Lower lobe of right lung (tissue), 2 donors: ENCODE measurements around the gene STXBP5. TPM values are rescaled to one million over a fixed set of nuclear protein-coding genes. Genes with fewer than 3 reads are reported as not detected.

Experiments
- ATAC-seq, 2 donors: fragments of 200-7000 bp; cut with Tn5 transposase; one replicate each; pipeline ENCODE4 v1.9.1; 2020 to 2022; ENCODE audit warnings: mild to moderate bottlenecking in 2 of 2, moderate library complexity in 2 of 2
- DNase-seq: peaks from one replicate; pipeline ENCODE4 v3.0.0-alpha.2; 2020
- H3K27ac ChIP-seq: fragments of 200-600 bp; one replicate; pipeline ENCODE4 v1.8.0; 2022
- H3K27me3 ChIP-seq: fragments of 200-600 bp; one replicate; pipeline ENCODE4 v1.8.0; 2022; ENCODE audit warnings: low read depth
- H3K36me3 ChIP-seq: fragments of 200-600 bp; one replicate; pipeline ENCODE4 v1.8.0; 2022; ENCODE audit warnings: mild to moderate bottlenecking
- H3K4me1 ChIP-seq: fragments of 200-600 bp; one replicate; pipeline ENCODE4 v1.8.0; 2022
- H3K4me3 ChIP-seq: fragments of 200-600 bp; one replicate; pipeline ENCODE4 v1.8.0; 2022; ENCODE audit warnings: mild to moderate bottlenecking
- H3K9me3 ChIP-seq: fragments of 200-600 bp; one replicate; pipeline ENCODE4 v1.8.0; 2022
- intact Hi-C: fragments of 100-400 bp; cut with DNase I; formaldehyde crosslinking; loops from one replicate; pipeline ENCODE4 v1.11.0; 2022
- total RNA-seq: library from RNA; stranded (reverse); fragmentation: NEBNext Ultra II Directional; extraction: Animal tissue kit (Norgen Biotek cat#: 25700); gene quantifications from one replicate; pipeline ENCODE4 v1.2.1, GENCODE V29; 2021
- TF ChIP-seq, protein P1 (sequence below): fragments of 200-600 bp; IDR thresholded peaks from one replicate; pipeline ENCODE4 v1.8.0; 2022; ENCODE audit warnings: antibody characterized with exemption, mild to moderate bottlenecking
- donor health status: DM: no; HTN: yes; CAD: no; lungs with severe emphysema.

STXBP5 gene
- total RNA-seq, 1 donor from 2014 or later = 21.2 TPM

DNA sequence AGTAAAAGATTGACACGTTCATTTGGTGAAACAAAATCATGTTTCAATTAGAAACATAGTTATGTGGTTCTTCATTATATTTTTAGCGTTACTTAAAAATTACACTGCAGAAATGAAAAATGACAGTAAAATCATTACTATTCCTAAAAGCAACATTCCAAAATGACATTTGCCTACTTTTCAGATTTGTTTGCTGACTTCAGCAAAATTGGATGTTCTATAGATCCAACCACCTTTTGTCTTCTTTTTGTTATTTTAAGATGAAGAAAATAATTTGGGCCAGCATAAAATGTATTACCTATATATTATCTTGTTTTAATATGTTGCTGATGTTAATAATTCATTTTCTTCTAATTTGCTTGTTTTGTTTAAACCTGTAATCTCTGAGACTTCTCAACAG is 30.5 kb downstream of the STXBP5 start:
- Histone ChIP-seq H3K4me1 (no peaks in the 10 kb centered on the region), H3K27ac (no peak overlapping the region), H3K4me3 (no peak overlapping the region), H3K27me3 (no peaks in the 10 kb centered on the region), H3K9me3 (no peaks in the 10 kb centered on the region), H3K36me3 (no peaks in the 10 kb centered on the region)
- no peak for ATAC-seq
- intact Hi-C loops = no loop called here
- DNase-seq = no peak
- TF ChIP-seq, protein P1, sequence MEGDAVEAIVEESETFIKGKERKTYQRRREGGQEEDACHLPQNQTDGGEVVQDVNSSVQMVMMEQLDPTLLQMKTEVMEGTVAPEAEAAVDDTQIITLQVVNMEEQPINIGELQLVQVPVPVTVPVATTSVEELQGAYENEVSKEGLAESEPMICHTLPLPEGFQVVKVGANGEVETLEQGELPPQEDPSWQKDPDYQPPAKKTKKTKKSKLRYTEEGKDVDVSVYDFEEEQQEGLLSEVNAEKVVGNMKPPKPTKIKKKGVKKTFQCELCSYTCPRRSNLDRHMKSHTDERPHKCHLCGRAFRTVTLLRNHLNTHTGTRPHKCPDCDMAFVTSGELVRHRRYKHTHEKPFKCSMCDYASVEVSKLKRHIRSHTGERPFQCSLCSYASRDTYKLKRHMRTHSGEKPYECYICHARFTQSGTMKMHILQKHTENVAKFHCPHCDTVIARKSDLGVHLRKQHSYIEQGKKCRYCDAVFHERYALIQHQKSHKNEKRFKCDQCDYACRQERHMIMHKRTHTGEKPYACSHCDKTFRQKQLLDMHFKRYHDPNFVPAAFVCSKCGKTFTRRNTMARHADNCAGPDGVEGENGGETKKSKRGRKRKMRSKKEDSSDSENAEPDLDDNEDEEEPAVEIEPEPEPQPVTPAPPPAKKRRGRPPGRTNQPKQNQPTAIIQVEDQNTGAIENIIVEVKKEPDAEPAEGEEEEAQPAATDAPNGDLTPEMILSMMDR = no peak

DNA sequence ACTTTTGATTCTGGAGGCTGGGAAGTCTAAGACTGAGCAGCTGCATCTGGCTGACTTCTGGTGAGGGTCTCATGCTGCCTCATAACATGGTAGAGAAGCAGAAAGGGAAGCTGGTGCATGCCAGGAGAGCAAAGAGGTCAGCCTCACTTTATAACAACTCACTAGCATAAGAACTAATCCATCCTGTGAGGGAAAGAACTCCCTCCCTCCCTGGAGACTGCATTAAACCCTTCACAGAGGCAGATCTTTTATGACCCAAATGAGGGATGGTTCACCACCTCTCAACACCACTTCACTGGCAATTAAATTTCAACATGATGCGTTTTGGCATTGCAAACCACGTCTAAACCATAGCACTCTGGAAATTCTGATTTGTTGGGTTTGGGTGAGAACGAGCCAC is 33.9 kb downstream of the STXBP5 start:
- Histone ChIP-seq H3K9me3 (no peaks in the 10 kb centered on the region), H3K4me1 (no peaks in the 10 kb centered on the region), H3K36me3 (peaks cover 19% of the 10 kb centered on the region), H3K27ac (no peak overlapping the region), H3K27me3 (no peaks in the 10 kb centered on the region), H3K4me3 (no peak overlapping the region)
- ATAC-seq = no peak
- intact Hi-C loops = no loop called here
- TF ChIP-seq, protein P1 = no peak
- no peak for DNase-seq

DNA sequence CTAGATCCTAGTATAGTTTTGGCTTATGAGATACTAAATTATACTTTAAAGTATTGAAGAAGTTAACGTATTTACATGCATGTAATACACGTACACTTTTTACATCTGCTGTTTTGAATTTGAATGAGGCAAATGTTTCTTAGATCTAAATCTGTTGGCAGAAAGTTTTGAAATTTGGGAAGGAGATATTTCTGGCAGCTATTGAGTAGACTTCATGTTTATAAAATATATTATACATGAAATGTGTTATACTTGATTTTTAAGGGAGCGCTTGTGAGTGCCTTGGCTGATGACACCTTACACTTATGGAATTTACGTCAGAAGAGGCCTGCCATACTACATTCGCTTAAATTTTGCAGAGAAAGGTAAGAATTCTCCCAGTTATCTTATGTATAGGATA is 34.7 kb downstream of the STXBP5 start:
- Histone ChIP-seq H3K4me1 (no peaks in the 10 kb centered on the region), H3K27me3 (no peaks in the 10 kb centered on the region), H3K36me3 (peaks cover 19% of the 10 kb centered on the region), H3K4me3 (no peak overlapping the region), H3K27ac (no peak overlapping the region), H3K9me3 (no peaks in the 10 kb centered on the region)
- TF ChIP-seq, protein P1 = no peak
- DNase-seq (no peak), ATAC-seq (no peak)
- intact Hi-C loops = no loop called here

DNA sequence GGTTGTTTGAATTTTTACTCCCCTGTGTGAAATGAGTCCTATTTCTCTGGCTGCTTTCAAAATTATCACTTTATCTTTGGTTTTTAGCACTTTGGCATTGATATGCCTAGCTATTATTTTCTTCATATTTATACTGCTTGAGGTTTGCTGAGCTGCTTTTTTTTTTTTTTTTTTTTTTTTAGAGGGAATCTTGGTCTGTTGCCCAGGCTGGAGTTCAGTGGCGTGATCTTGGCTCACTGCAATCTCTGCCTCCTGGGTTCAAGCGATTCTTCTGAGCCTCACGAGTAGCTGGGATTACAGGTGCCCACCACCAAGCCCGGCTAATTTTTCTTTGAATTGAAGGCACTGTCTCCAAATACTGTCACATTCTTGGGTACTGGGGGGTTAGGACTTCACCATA is 40.6 kb downstream of the STXBP5 start:
- H3K36me3 ChIP-seq = peaks cover 18% of the 10 kb centered on the region
- H3K4me1 ChIP-seq = no peaks in the 10 kb centered on the region
- intact Hi-C loops = no loop called here
- TF ChIP-seq, protein P1 = no peak
- DNase-seq = no peak
- H3K27ac ChIP-seq = no peak overlapping the region
- no peaks in the 10 kb centered on the region for H3K27me3 ChIP-seq
- H3K4me3 ChIP-seq = no peak overlapping the region
- no peak for ATAC-seq
- no peaks in the 10 kb centered on the region for H3K9me3 ChIP-seq

DNA sequence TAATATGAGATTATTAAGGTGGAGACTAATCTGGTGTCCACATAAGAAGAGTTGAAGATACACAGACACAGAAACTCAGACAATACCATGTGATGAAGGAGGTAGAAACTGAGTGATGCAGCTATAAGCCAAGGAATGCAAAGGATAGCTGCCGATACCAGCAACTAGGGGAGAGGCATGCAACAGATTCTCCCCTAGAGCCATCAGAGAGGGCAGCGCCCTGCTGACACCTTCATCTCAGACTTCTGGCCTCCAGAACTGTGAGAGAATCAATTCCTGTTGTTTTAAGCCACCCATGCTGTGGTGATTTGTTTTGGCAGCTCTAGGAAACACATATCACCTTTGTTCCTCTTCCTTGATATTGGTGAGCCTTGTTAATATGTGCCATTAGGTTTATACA is 41.5 kb downstream of the STXBP5 start:
- TF ChIP-seq, protein P1 = no peak
- DNase-seq (no peak), ATAC-seq (no peak)
- Histone ChIP-seq H3K4me1 (no peaks in the 10 kb centered on the region), H3K27me3 (no peaks in the 10 kb centered on the region), H3K27ac (no peak overlapping the region), H3K36me3 (peaks cover 10% of the 10 kb centered on the region), H3K9me3 (no peaks in the 10 kb centered on the region), H3K4me3 (no peak overlapping the region)
- intact Hi-C loops = no loop called here
